HG03378 (cell line): Measurements from ENCODE around the gene FAM9B.

Source experiments
- ATAC-seq: cut with Tn5 transposase; IDR thresholded peaks from one replicate; pipeline ENCODE4 v1.9.1; 2021; ENCODE audit warnings: mild to moderate bottlenecking, moderate library complexity; ENCODE audit not compliant: unreplicated experiment

Gene FAM9B

GRCh38 chrX:8981723-8982122 is 52.2 kb downstream of the FAM9B start:
- no peak for ATAC-seq

- ATAC-seq, result no peak
These were observed 53.2 kb downstream of the FAM9B start for GRCh38 chrX:8980756-8981155.
